Measurements from ENCODE around the gene HIC2. TPM values are rescaled to one million over a fixed set of nuclear protein-coding genes. Genes with fewer than 3 reads are reported as not detected.
"Not testable (repeated sequence)": the region's sequence is repeated elsewhere in the genome, so short reads cannot be mapped to it uniquely, and the experiment has no call there.

HIC2 gene
- total and polyA plus RNA-seq, 4 donors = 1.8 to 6.1 (median 2.9) TPM

DNA sequence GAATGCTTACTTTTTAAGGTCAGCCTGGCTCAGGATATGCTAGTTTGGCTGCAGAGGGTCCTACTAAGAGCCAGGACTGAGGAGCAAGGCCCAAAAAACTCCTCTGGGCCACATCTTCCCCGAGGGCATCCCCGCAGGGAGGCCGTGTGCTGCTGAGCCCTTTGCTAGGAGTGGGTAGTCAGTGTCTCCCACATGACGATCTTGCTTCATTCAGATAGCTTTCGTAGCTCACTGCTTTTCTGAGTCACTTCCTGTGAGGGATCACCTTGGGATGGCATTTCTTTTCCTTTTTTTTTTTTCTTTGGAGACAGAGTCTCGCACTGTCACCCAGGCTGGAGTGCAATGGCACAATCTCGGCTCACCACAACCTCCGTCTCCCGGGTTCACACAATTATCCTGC lies 27.2 kb upstream of the HIC2 start:
- not testable (repeated sequence) for DNase-seq; H3K4me1 ChIP-seq (ENCODE audit: control insufficient read depth in 5 of 5, insufficient read depth in 5 of 5, low read length in 5 of 5); H3K27ac ChIP-seq (ENCODE audit: low read depth in 1 of 2, low read length in 1 of 2); H3K9ac ChIP-seq (ENCODE audit: insufficient read depth in 1 of 2, low read length in 2 of 2); H3K27me3 ChIP-seq (ENCODE audit: control insufficient read depth in 3 of 3, insufficient read depth in 3 of 3, low read length in 2 of 3); H3K9me3 ChIP-seq (ENCODE audit: control insufficient read depth in 4 of 4, insufficient read depth in 3 of 4, low read length in 3 of 4); H3K4me3 ChIP-seq; H3K36me3 ChIP-seq (ENCODE audit: control insufficient read depth in 4 of 4, insufficient read depth in 4 of 4, low read length in 4 of 4); ATAC-seq (ENCODE audit: insufficient read depth, low FRiP score)
- no CpG with 5 or more reads among the region's 9 CpGs for WGBS, 2 donors

DNA sequence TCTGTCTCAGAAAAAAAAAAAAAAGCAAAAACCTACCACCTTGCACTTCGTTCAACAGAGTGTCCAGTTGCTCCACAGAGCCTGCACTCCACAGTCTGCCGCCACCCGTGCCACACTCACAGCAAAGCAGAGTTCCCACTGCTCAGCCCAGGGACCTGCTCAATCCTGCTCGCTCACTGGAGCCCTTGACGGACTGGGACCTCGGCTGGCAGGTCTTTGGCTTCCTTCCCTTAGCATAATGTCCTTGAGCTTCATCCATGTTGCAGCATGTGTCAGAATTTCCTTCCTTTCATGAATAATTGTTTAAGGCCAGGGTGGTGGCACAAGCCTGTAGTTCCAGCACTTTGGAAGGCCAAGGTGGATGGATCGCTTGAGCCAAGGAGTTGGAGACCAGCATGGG lies 22.6 kb upstream of the HIC2 start:
- not testable (repeated sequence) for H3K36me3 ChIP-seq (ENCODE audit: control insufficient read depth in 4 of 4, insufficient read depth in 4 of 4, low read length in 4 of 4); H3K9ac ChIP-seq (ENCODE audit: insufficient read depth in 1 of 2, low read length in 2 of 2); H3K9me3 ChIP-seq (ENCODE audit: control insufficient read depth in 4 of 4, insufficient read depth in 3 of 4, low read length in 3 of 4); ATAC-seq (ENCODE audit: insufficient read depth, low FRiP score); H3K4me1 ChIP-seq (ENCODE audit: control insufficient read depth in 5 of 5, insufficient read depth in 5 of 5, low read length in 5 of 5); H3K27me3 ChIP-seq (ENCODE audit: control insufficient read depth in 3 of 3, insufficient read depth in 3 of 3, low read length in 2 of 3); H3K27ac ChIP-seq (ENCODE audit: low read depth in 1 of 2, low read length in 1 of 2); DNase-seq; H3K4me3 ChIP-seq
- WGBS, 2 donors = no CpG with 5 or more reads among the region's 7 CpGs

DNA sequence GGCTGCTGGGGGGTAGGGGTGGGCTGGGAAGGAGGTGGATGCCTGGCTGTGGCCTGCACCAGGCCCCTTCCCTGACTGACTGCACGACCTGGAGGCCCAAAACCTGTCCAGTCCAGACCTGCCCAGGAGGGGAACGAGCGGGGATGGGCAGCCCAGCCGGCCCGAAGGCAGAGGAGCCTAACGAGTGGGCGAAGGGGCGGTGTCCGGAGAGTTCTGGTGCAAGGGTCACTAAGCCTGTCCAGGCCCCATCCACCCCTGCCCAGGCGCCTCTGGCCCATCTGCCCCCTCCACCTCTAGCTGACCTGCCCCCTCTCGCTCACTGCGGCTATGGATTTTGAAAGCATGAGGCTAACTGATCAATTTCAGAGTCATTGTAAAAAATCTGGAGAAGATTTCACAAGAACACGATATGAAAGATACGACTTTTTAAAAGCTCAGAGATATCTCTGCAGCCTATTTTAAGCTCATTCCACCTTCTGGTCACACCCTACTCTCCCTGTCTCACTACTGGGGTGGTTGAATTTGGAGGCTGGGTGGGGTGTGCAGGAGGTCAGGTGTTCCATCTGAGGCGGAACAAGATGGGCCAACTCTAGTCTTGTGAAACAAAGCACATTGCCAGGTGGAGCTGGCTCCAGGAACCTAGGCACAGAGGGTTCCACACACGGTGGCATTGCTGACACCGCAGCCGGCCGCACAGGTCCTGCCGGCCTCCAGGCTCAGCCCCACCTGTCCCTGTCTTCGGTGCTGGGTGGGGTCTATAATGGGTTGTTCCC lies 15.8 kb upstream of the HIC2 start:
- H3K9ac ChIP-seq (ENCODE audit: insufficient read depth in 1 of 2, low read length in 2 of 2); H3K27ac ChIP-seq (ENCODE audit: low read depth in 1 of 2, low read length in 1 of 2); DNase-seq; H3K27me3 ChIP-seq (ENCODE audit: control insufficient read depth in 3 of 3, insufficient read depth in 3 of 3, low read length in 2 of 3); ATAC-seq (ENCODE audit: insufficient read depth, low FRiP score); H3K4me3 ChIP-seq; H3K4me1 ChIP-seq (ENCODE audit: control insufficient read depth in 5 of 5, insufficient read depth in 5 of 5, low read length in 5 of 5); H3K9me3 ChIP-seq (ENCODE audit: control insufficient read depth in 4 of 4, insufficient read depth in 3 of 4, low read length in 3 of 4); H3K36me3 ChIP-seq (ENCODE audit: control insufficient read depth in 4 of 4, insufficient read depth in 4 of 4, low read length in 4 of 4): not testable (repeated sequence)
- no CpG with 5 or more reads among the region's 21 CpGs for WGBS, 2 donors

DNA sequence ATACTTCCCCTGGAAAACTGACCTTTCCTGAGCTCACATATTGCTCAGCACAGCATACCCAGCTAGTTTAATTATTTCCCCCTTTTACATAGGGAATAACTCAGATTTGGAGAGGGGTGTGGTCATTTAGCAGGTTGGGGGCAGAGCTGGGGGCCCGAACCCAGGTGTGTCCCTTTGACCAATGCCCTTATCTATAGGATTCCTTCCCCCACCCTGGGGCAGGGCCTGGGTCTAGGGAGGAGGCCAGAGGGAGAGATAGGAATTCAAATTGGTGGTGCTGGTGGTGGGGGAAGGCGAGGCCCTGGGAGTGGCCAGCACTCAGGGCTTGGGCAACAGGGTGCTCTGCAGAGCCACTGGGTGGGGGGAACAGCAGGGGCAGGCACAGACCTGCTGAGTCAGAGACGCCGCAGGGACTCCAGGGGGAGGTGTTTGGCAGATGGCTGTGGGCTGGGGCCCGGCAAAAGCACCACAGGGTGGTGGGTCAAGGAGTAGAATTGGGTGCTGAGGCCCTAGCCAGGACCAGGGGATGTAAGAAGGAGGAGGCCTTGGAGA lies 14.3 kb upstream of the HIC2 start:
- H3K27me3 ChIP-seq (ENCODE audit: control insufficient read depth in 3 of 3, insufficient read depth in 3 of 3, low read length in 2 of 3); H3K4me3 ChIP-seq; H3K27ac ChIP-seq (ENCODE audit: low read depth in 1 of 2, low read length in 1 of 2); H3K9me3 ChIP-seq (ENCODE audit: control insufficient read depth in 4 of 4, insufficient read depth in 3 of 4, low read length in 3 of 4); DNase-seq; H3K36me3 ChIP-seq (ENCODE audit: control insufficient read depth in 4 of 4, insufficient read depth in 4 of 4, low read length in 4 of 4); ATAC-seq (ENCODE audit: insufficient read depth, low FRiP score); H3K9ac ChIP-seq (ENCODE audit: insufficient read depth in 1 of 2, low read length in 2 of 2); H3K4me1 ChIP-seq (ENCODE audit: control insufficient read depth in 5 of 5, insufficient read depth in 5 of 5, low read length in 5 of 5): not testable (repeated sequence)
- WGBS, 2 donors = 78 to 100% methylated on average over 1 of the region's 5 CpGs

DNA sequence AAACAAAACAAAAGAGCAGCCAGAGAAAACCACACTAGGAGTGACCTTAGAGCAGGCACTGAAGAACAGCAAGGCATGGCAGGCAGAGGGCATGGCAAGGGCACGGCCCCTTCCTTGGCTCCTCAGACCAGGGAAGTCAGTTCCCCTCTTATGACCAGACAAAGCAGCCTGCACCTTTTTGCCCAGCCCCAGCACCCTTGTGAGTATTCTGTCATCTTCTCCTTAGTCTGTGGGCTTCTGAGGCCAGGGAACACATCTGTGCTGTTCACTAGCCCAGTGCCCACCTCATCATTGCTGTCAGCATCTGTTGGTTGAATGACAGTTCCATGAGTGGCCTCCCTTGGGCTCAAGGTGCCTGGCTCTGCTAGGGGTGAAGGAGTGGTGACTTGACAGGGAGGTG lies 10.0 kb upstream of the HIC2 start:
- not testable (repeated sequence) for H3K27me3 ChIP-seq (ENCODE audit: control insufficient read depth in 3 of 3, insufficient read depth in 3 of 3, low read length in 2 of 3); H3K4me1 ChIP-seq (ENCODE audit: control insufficient read depth in 5 of 5, insufficient read depth in 5 of 5, low read length in 5 of 5); H3K4me3 ChIP-seq; H3K27ac ChIP-seq (ENCODE audit: low read depth in 1 of 2, low read length in 1 of 2); DNase-seq; H3K36me3 ChIP-seq (ENCODE audit: control insufficient read depth in 4 of 4, insufficient read depth in 4 of 4, low read length in 4 of 4); ATAC-seq (ENCODE audit: insufficient read depth, low FRiP score); H3K9ac ChIP-seq (ENCODE audit: insufficient read depth in 1 of 2, low read length in 2 of 2); H3K9me3 ChIP-seq (ENCODE audit: control insufficient read depth in 4 of 4, insufficient read depth in 3 of 4, low read length in 3 of 4)
- WGBS, 2 donors = 80% methylated on average over 1 of the region's 1 CpG; no CpG with 5 or more reads in 1 of the 2 donors

DNA sequence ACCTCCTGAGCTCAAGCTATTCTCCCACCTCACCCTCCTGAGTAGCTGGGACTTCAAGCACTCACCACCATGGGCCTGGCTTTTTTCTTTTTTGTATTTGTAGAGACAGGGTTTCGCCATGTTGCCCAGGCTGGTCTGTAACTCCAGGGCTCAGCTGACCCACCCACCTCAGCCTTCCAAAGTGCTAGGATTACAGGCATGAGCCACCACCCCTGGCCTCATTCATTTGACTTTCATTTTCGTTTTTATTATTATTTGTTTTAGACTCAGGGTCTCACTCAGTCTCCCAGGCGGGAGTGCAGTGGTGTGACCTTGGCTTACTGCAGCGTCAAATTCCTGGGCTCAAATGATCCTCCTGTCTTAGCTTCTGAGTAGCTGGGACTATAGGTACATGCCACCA lies 9.4 kb upstream of the HIC2 start:
- H3K27ac ChIP-seq (ENCODE audit: low read depth in 1 of 2, low read length in 1 of 2); H3K9ac ChIP-seq (ENCODE audit: insufficient read depth in 1 of 2, low read length in 2 of 2); H3K4me1 ChIP-seq (ENCODE audit: control insufficient read depth in 5 of 5, insufficient read depth in 5 of 5, low read length in 5 of 5); H3K27me3 ChIP-seq (ENCODE audit: control insufficient read depth in 3 of 3, insufficient read depth in 3 of 3, low read length in 2 of 3); H3K4me3 ChIP-seq; DNase-seq; ATAC-seq (ENCODE audit: insufficient read depth, low FRiP score); H3K9me3 ChIP-seq (ENCODE audit: control insufficient read depth in 4 of 4, insufficient read depth in 3 of 4, low read length in 3 of 4); H3K36me3 ChIP-seq (ENCODE audit: control insufficient read depth in 4 of 4, insufficient read depth in 4 of 4, low read length in 4 of 4): not testable (repeated sequence)
- 83% methylated on average over 1 of the region's 4 CpGs for WGBS, 2 donors

DNA sequence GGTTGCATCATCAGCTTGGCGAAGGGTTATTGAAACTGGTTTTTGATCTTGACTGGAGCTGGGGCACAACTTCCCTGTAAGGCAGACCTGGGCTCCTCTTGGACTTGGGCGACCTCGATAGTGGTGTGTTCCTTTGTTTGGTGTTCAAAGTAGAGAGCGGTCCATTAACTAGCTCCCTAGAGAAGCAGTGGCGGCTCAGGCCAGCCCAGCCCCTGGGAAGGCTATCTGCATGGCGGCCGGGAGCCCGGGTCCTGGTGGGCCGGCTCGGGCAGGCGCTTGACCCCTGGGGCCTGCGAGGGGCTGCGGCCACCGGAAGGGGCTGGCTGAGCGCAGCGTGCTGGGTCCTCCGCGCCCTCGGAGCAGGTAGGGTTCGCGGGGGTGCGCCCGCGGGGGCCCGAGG lies 796 bp upstream of the HIC2 start:
- not testable (repeated sequence) for DNase-seq

DNA sequence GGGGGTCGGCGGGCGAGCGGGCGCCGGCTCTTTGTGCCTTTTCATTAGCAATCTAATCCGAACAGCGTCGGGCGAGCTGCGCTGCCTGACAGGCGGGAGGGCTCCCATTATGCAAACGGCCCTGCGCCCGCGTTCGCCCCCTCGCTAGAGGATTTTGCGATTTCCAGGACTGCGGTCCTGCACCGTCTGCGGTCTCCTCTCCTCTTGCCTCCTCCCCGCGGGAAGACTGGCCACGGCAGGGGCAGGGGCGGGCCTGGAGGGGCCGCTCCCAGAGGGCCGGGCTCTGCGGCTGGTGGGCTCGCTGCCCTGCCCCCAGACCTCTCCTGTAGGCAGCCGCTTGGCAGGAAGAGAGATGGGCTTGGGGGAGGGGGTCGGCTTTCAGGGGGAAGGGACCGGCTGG lies 682 bp downstream of the HIC2 start:
- H3K27ac ChIP-seq (ENCODE audit: low read depth in 1 of 2, low read length in 1 of 2); DNase-seq; H3K9me3 ChIP-seq (ENCODE audit: control insufficient read depth in 4 of 4, insufficient read depth in 3 of 4, low read length in 3 of 4); H3K4me1 ChIP-seq (ENCODE audit: control insufficient read depth in 5 of 5, insufficient read depth in 5 of 5, low read length in 5 of 5); H3K27me3 ChIP-seq (ENCODE audit: control insufficient read depth in 3 of 3, insufficient read depth in 3 of 3, low read length in 2 of 3); H3K4me3 ChIP-seq; ATAC-seq (ENCODE audit: insufficient read depth, low FRiP score); H3K36me3 ChIP-seq (ENCODE audit: control insufficient read depth in 4 of 4, insufficient read depth in 4 of 4, low read length in 4 of 4); H3K9ac ChIP-seq (ENCODE audit: insufficient read depth in 1 of 2, low read length in 2 of 2): not testable (repeated sequence)
- WGBS, 2 donors = 0 to 1% methylated on average over 12 to 18 of the region's 33 CpGs

More for the DNA sequence above, 796 bp upstream of the HIC2 start:
- not testable (repeated sequence) for H3K9ac ChIP-seq (ENCODE audit: insufficient read depth in 1 of 2, low read length in 2 of 2); H3K4me3 ChIP-seq; H3K27ac ChIP-seq (ENCODE audit: low read depth in 1 of 2, low read length in 1 of 2); H3K27me3 ChIP-seq (ENCODE audit: control insufficient read depth in 3 of 3, insufficient read depth in 3 of 3, low read length in 2 of 3); ATAC-seq (ENCODE audit: insufficient read depth, low FRiP score); H3K9me3 ChIP-seq (ENCODE audit: control insufficient read depth in 4 of 4, insufficient read depth in 3 of 4, low read length in 3 of 4); H3K4me1 ChIP-seq (ENCODE audit: control insufficient read depth in 5 of 5, insufficient read depth in 5 of 5, low read length in 5 of 5); H3K36me3 ChIP-seq (ENCODE audit: control insufficient read depth in 4 of 4, insufficient read depth in 4 of 4, low read length in 4 of 4)
- WGBS, 2 donors = 36 to 40% methylated on average over 6 of the region's 25 CpGs

Measured in lung (tissue), 10 donors.